ENCODE data around the gene TMEM132D.

The TMEM132D gene

DNA sequence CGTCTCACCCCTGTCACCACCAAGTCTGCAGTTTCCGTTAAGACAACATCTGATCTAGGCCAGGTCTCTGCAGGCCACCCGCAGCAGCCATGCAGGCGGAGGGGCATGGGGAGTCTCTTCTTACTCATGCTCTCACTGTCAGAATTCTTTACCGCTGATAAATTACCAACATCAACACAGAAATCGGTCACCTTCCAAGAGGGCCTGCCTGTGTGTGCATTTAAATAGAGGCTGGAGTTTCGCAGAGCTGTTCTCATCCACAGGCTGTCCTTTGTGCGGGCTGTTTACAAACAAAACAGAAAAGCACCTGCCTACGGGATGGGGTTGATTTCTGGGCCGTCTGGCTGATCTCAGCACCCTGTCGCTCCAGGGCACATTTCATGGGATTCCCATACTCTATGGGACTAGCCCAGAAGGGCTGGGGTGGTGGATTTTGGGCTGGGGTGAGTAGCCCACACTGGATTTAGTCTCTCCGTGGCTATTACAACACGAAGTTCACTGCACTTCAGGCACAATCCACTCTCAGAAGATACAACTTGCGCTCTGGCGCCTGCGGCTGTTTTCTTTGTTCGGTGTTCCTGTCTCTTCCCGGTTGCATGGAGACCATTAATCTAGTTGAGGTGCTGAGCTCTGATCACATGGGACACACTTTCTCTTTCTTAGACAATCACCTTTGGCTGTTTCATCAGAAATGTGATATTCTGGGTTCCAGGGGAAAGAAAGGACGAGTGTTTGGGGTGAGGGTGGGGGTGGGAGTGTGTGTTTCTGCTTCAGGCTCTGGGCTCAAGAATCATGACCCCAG, 719.5 kb downstream of the TMEM132D start:
- no peak for DNase-seq (ENCODE audit: low read depth)

DNA sequence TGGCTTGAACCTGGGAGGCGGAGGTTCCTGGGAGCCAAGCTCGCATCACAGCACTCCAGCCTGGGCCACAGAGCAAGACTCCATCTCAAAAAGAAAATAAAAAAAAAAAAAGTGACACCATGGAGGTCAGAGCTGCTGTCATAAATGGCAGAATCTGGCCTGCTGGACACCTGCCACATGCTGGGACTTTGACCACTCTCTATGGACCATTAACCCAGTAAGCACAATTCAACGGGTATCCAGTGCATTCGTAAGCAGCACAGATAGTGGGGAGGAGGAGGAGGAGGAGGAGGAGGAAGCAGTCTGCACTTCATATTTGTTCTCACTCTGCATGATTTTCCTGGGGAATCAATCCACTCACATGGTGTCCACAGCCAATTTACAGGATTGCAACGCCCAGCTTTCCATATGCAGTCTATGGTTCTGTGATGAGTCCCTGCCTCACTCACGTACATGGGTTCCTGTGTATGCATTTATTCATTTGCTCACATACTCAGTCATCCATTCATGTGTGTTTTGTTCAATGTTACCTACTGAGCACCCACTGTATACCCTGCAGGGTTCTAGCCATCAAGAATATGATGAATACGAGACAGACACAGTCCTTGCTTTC, 723.8 kb downstream of the TMEM132D start:
- no peak for DNase-seq (ENCODE audit: low read depth)

DNA sequence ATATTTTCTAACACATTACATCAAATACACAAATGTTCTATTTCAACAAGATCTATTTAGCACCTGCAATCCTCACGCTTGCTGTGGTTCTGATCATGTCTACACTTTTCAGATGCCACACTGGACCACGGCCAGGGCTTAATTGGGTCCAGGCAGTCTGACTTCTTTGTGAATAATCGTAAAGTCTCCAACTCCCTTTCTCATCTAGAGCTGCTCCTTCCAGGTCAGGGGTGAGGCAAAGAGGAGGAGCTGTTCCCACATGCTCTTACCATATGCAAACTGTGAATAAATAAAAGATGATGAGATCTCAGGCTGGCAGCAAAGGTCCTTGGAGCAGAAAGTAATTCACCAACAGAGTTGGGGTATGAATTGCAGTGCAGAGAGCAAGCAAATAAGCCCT, 733.9 kb downstream of the TMEM132D start:
- DNase-seq (ENCODE audit: low read depth): no peak

DNA sequence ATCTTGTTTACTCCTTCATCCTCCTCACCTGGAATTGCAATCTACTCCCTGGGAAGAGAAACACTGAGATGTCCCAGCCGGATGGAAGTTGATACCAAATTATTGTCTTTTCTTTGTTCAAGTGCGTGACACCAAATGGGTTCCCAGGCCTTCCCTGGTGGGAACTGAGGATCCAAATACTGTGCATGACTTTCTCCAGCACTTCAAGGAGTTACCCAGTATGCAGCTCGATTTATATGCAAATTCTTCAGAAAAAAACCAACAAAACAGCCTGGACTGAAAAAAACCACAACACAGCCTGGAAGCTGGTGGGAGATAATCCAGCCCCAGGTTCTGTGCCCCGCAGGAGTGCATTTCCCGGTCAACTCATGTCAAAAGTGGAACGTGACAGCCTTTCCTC, 740.0 kb downstream of the TMEM132D start:
- DNase-seq (ENCODE audit: low read depth): no peak

DNA sequence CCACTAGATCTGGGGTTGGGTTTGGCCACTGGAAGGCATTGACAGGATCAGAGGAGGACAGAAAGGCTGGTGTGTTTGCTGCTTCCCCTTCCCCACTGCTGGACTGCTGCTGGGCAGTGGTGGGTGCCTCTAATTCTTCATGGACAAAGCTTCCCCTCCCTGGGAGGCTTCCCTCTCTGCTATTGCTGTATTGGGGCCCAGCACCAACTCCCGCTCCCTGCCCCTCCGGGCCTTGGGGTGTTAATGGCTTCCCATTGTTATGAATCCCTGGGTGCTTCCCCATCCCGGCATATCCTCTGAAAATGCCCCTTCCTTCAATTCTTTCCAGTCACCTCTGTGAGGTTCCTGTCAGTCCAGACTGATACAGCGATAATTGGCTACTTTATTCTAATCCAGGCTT, 740.4 kb downstream of the TMEM132D start:
- no peak for DNase-seq (ENCODE audit: low read depth)

DNA sequence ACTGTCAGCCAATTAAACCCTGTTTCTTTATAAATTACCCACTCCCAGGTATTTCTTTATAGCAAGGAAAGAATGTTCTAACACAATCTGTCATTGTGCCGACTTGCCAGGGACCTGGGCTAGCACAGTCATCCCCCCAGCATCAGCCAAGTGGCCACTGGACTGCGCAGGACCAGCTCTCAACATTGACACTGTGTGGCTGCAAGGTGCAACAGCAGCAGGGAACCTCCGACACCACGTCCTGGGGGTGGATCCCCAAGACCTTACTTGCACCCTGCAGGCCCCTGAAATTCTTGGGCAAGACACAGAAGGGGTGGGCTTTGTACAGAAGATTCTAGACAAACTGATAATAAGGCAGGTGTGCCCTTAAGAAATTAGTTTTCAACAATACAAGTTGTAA, 741.0 kb downstream of the TMEM132D start:
- no peak for DNase-seq (ENCODE audit: low read depth)

DNA sequence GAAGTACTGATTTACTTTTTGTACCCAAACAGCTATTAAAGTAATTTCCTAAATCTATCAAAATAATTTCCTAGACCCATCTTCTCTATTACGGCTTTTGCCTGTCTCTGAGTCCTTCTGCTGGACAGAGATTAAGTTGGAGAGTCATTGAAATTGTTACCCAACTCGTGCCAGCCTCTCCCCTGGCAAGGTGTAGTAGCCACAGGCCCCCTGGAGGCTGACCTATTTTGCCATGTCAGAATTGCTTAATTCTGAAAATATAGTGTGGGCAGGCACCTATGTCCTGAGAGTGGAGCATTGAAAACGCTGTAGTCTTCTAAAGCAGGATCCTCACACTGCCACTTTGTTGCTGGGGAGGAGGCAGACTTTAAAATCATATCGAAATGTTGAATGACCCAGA, 742.3 kb downstream of the TMEM132D start:
- DNase-seq (ENCODE audit: low read depth): no peak

DNA sequence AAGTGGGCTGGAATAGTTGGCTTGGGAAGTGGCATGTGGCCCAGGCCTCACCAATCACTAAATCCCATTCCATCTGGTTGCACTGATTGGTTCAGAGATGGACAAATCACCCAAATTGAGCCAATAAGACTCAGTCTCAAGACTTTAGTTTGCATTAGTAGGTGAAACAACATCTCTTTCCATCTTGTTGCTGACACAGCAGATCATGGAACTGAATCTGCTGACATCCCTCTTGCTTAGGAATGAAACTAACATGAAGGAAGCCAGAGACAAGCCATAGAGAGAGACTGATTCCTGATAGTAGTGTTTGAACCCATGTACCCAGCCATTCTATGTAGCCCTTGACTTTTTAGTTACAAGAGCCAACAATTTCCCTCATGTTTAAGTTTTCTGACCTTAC, 743.5 kb downstream of the TMEM132D start:
- no peak for DNase-seq (ENCODE audit: low read depth)

DNA sequence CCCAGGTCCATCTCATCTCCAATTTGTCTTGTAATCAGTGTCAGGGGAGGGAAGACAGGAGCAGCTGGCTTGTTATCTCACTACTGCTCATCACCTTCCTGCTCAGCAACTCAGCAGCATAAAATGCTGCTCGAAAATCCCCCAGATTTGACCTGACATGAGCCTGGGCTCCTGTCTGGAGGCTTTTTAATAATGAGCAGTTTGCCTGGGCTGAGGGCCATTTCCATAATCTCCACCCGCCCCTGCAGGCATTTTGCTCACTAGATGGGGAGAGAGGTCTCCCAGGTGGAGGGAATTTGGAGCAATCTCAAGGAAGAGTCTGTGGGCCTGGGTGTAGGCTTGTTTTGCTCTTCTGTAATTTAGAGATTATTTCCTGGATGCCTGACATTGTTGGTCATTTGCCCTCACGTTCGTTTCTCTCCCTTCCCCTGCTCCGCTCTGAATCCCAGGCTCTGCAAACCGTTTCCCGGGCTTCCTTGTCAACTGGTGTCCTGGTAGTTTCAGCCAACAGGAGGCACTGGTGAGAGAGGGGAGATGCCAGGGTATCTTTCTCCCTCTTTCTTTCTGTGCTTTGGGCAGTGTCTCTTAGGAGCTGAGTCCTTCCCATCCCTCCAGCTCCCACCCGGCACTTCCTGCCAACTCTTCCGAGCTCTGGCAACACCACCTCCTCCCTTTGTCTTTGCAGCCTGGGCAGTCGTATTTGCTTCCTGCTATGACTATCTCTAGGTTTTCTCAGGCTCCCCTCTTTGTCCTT, 751.3 kb downstream of the TMEM132D start:
- DNase-seq (ENCODE audit: low read depth): no peak

DNA sequence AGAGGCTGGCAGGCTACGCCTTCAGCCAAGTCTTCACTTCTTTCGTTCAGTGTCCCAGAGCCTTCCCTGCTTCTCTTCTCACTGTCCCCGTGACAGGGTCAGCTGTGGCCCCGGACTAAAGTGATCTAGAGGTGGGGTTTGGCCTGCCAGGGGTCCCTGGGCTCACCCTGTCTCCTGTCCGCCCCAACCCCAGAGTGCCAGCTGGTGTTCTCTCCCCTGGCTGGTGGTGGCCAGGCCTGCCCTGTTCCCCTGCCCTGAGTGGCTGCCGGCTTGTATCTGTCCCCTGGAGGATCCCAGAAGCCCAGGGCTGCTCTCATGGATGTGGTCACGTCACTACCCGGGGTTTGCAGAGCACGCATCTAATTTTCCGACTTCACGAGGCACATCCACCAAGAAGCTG, 753.1 kb downstream of the TMEM132D start:
- DNase-seq (ENCODE audit: low read depth): no peak

DNA sequence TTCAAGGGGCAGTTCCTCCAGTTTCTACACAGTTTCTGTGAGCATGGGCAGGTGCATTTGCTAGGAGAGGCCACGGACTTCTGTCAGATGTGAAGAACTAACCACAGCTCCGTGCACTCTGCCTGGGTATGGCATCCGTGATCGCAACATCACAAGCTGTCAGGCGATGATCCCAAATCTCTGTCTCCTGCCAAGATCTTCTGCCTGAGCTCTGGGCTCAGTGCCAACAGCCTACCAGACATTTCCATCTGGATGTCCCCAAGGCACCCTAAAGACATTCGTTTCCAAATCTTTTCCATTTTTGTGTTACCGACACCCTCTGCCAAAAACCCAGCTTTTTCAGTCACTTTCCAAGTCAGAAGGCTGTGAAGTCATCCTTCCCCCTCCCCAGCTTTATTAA, 758.4 kb downstream of the TMEM132D start:
- no peak for DNase-seq (ENCODE audit: low read depth)

DNA sequence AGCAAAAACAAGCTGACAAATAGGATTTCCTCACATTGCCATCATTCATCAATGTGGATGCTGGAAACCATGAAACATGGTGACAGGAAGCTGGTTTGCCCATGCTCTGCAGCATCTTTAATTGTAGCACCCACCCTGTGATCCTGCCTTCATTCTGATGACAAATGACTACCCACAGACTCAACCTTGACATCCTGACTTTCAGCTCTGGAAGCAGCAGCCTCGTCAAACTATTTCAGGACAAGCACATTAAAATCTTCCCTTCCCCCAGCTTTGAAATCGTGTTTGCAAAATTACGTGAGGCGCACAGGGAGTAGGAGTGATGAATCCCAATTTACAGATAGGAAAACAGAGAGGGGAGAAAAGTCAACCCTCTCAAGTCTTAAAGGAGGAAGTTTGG, 765.0 kb downstream of the TMEM132D start:
- DNase-seq (ENCODE audit: low read depth): no peak

DNA sequence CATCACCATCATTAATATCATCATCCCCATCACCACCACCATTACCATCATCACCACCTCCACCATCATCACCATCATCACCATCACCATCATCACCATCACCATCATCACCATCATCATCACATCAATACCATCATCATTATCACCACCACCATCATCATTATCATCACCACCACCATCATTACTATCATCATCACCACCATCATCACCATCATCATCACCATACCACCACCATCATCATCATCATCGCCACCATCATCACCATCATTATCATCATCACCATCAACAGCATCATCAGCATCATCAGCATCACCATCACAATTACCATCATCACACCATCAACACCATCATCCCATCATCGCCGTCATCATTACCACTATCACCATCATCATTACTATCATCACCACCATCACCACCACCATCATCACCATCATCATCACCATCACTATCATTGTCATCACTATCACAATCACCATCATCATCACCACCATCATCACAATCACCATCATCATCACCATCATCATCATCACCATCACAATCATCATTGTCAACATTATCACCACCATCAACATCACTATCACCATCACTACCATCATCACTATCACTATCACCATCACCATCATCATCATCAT, 767.0 kb downstream of the TMEM132D start:
- DNase-seq (ENCODE audit: low read depth): no peak

DNA sequence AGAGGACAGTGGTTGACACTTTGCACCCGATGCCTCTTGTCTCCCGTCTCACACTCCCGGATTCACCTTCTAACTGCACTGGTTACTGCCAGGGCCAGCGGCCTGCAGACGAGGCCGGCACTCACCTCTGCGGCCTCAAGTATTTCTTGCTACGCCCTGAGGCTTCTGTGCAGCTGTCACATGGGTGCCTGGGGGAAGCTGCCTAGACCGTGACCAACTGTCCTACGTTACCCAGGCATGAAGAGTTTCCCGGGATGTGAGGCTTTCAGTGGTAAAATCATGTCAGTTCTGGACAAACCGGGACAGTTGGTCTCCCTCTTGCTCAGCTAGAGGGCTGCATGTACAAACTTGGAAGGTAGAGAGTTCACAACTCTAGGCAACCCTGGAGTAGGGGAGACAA, 776.1 kb downstream of the TMEM132D start:
- DNase-seq (ENCODE audit: low read depth): no peak

DNA sequence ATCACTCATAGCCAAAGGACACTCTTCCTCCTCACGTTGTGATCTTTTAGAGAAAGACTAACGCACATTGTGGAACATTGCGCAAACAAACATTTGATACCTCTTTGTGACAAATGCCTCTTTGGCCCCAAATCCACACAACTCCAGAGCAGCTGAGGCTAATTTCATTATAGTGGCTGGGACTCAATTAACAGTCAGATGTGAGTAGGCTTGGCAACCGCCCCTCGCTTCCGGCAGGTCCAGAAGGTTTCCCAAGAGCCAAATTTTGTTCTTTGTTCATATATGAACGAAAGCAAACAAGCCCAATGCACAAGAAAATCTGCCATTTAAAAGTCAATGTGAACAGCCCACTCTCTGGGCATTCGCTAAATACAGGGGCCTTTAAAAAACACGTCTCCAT, 776.6 kb downstream of the TMEM132D start:
- DNase-seq (ENCODE audit: low read depth): no peak

DNA sequence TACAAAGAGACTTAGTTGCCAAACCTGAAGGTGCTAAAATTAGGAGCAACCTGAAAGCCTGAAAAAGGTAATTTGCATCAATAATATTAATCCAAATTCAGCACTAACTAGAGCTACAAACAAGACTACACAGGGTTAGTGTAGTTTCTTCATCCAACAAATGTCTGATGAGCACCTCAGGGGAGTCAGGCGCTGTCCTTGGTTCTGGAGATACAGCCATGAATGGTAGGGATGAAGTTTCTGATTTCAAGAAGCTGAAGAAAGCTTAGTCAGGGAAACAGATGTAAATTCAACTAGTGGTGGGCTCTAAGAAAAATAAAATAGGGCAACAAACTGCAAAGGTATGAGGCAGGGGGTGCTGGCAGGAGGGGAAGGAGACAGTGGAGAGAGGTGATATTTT, 784.3 kb downstream of the TMEM132D start:
- DNase-seq (ENCODE audit: low read depth): no peak

DNA sequence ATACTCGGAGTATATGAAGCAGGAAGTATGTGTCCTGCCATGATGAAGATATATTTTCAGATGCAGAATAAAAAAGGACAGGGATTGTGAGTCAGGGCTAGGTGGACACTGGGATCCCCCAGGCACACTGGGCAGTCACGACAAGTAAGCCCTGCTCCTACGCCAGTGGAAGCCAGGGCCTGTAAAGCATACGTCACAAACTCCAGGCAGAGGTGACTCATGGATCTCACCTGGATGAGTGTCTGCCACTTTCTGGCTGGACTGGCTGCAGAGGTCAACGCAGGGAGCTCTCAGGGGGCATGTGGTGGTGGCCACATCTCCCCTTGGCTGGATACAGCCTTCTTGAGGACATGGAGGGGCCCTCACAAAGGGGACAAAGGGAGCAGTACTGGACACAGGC, 788.3 kb downstream of the TMEM132D start:
- DNase-seq (ENCODE audit: low read depth): no peak

DNA sequence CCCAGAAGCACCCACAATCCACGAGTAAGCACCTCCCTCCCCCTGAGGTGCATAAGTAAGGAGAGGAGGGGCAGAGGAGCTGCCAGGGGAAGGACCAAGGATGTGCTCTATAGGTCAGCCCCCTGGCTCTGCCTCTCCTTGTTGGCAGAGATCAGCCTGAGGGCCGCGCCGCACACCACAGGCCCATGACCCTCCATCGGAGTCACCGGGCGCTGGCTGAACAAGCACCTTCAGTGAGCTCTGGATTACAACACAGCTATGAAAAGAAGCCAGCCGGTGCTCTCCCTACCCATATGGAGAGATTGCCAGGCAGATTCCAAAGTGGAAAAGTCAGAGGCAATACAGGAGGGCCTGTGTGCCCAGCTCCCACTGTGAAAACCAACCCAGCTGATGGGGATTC, 793.2 kb downstream of the TMEM132D start:
- DNase-seq (ENCODE audit: low read depth): no peak

DNA sequence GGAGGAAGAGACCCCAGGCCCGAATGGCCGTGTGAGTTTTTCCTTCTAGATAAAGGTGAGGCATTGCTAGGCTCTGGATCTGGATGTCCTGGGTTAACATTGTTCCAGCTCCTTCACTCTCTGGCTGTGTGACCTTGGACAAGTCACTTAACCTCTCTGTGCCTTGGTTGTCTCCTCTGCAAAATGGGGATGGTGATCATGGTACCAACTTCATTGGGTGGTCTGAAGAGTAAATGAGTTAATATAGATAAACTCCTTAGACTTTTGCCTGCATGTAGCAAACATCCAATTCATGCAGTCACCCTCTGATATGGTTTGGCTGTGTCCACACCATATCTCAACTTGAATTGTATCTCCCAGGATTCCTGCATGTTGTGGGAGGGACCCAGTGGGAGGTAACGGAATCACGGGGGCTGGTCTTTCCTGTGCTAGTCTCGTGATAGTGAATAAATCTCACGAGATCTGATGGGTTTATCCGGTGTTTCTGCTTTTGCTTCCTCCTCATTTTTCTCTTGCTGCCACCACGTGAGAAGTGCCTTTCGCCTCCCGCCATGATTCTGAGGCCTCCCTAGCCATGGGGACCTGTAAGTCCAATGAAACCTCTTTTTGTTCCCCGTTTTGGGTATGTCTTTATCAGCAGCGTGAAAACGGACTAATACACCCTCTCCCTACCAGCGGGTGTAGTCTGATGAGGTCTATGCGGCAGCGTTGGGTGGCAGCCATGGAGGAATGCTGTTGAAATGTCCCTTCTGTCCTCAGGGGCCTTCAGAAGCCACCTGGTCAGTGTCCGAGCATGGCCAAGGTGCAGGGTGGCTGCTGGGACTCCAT, 794.4 kb downstream of the TMEM132D start:
- DNase-seq (ENCODE audit: low read depth): no peak

DNA sequence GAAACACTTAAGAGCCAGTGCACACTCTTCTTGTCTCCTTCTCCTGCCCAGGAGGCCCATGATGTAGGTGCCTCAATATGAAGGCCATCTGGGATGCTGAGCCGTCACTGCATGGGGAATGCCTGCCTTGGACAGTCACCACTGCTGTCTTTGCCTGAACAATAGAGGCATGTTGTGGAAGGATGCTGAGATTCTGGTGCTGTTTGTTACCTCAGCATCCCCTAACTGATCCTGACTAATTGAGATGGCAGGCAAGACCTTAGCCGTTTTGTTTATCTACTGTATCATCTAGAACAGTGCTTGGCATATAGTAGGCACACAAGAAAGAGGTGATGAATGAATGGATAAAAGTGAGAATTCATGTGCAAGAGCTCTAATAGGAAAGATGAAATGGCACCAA, 797.1 kb downstream of the TMEM132D start:
- no peak for DNase-seq (ENCODE audit: low read depth)

DNA sequence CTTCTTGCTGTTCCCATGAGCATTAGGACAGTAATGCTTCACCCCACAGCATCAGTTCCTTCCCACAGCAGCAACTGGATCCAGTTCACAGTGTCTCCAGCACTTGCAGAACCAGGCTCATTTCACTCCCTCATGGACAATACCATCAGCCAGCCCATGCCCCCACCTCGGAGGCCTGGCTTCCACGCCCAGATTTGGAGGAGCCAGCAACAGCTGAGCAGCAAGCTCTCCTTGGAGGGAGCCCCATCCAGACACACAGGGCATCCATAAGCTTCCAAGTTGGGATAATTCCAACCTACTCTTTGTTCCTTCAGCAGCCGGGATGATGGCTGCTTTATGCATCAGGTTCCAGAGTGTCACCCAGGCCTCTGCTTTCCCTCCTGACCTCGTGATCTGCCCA, 800.6 kb downstream of the TMEM132D start:
- no peak for DNase-seq (ENCODE audit: low read depth)

DNA sequence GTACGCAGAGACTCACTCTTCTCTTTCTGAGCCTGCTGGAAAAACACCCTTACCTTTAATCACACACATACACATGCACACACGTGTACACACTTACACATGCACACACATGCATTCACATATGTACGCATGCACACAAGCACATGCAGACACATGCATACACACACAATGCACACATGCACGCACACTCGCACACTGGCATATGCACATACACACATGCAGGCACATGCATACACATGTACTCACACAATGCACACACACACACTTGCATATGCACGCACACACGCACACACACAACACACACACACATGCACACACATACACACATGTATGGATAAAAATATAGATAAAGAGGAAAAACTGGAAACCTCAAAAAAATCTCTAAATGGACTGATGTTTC, 801.6 kb downstream of the TMEM132D start:
- no peak for DNase-seq (ENCODE audit: low read depth)
